ENCODE results near the gene TNNC1.

TNNC1 gene

DNA sequence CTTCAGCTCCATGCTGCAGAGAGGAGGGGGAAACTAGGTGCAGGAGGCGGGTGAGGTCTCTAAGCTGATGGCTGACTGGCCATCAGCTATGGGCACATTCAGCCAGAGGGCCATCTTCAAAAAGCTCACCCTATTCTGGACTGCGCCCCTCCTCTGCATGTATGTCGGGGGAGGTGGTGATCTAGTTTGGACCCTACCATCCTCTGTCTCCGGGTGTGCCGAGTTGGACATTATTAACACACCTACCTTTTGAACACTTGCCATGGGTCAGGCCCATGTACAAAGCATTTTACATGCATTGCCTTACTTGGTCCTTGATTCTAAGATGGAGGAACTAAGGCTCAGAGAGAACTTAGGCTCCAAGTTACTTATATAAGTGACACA is 3.0 kb upstream of the TNNC1 start:
- DNase-seq, result no peak

DNA sequence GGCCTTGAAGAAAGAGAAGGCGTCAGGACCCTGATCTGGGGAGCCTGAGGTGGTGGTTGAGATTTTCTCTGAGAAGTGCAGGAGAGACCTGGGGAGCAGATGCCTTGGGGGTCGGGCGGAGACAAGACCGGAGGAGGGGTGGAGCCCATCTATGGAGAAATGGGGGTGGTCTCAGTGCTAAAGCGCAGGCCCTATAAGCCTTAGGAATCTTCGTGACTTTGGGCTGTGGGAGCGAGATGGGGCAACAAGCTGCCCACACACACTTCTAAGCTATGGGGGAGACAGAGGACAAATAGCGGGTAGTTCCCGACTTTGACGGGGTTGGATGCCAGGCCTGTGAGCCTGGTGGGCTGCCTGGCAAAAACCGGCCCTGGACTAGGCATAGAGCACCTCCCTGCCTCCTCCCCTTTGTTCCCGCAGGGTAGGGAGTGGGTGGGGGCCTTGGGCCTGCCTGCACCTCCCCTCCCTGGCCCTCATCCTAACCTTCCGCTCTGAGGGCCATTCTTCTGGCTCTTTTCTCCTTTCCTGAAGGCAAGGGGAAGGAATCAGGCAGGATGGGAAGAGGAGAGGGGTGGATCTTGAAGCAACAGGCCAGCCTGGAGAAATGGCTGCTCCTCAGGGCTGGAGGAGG is 2.4 kb upstream of the TNNC1 start:
- DNase-seq, result no peak

DNA sequence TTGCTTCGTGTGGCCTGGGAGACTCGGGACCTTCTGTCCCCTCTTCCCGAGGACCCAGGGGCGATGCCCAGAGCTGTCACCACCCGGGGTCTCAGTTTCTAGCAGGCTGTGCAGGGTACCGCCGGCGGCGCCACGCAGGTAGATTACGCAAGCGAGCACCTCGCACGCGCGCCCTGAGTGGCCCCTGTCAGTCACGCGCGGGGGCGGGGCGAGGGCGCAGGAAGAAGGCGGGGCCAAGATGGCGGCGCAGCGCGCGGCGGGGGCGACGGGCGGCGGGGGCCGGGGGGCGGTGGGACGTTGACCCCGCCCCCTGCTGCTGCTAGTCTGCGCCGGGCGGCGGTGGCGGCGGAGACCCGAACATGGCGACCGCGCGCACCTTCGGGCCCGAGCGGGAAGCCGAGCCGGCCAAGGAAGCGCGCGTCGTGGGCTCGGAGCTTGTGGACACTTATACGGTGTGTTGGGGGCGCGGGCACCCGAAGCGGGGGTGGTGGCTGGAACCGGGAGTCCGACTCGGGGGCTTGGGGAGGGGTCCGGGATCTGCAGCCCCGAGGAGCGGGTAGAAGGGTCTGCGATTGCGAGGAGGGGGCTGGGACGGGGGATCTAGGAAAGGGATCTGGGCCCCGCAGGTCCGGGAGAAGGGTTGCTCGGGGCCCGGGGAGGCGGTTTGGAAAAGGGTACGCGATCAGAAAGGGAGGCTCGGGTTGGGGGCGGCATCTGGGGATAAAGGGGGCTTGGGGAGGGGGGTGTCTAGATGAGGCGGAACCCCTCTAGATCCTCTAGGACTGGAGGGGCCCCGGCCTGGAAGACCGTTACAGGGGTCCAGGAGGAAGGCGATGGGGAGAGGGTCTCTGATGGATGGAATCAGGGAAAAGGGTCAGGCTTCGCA is 1.7 kb upstream of the TNNC1 start, which contains the start of gene NISCH:
NISCH (plus strand) TSS at position 322 of the 886 bp plus-strand sequence; CDS start at position 360, 38 bp downstream.
- DNase-seq, result peak; percentile 99

DNA sequence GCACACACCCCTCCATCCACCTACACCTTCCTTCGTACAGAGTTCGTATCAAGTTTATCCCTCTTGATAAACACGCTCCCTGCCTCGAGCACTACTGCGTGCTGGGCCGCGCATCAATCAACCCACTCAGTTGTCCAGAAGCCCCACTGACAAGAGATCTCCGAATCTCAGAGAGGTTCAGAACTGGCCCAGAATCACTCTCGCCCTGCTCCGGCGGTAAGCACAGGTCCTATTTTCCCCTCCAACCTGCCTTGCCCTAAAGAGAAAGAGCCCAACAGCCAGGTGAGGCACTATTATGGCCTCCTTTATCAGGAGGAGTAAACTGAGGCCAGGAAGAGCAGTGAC is 1.1 kb upstream of the TNNC1 start:
- DNase-seq, result no peak

DNA sequence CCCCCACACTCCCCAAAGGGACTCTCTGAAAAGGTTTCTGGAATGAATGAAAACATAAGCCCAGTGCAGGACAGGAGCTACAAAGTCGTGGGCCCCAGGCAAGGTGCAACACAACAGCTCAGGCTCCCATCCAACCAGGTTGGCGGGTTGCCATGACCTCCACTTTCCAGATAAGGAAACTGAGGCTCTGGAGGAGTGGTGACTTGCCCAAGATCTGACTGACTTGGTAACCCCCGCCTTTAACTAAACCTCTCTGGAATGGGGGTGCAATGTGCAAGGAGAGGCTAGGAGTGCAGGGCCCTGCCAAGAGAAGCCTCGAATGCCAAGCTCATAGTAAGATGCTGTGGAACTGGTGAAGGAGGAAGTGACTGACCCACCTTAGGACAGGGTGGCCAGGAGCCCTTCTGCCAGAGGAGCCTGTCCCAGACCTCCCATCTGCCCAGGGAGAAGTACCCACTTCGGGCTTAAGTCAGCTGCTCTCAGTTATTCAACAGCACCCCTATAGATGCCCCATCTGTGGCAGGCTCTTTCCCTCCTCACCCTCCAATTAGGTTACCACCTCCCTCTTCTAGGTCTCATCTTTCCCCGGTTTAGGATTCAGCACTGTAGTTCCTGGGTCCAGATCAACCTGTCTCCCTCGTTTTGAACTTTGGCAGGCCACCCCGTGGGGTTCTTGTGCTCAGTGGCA is 553 bp upstream of the TNNC1 start:
- DNase-seq, result no peak

DNA sequence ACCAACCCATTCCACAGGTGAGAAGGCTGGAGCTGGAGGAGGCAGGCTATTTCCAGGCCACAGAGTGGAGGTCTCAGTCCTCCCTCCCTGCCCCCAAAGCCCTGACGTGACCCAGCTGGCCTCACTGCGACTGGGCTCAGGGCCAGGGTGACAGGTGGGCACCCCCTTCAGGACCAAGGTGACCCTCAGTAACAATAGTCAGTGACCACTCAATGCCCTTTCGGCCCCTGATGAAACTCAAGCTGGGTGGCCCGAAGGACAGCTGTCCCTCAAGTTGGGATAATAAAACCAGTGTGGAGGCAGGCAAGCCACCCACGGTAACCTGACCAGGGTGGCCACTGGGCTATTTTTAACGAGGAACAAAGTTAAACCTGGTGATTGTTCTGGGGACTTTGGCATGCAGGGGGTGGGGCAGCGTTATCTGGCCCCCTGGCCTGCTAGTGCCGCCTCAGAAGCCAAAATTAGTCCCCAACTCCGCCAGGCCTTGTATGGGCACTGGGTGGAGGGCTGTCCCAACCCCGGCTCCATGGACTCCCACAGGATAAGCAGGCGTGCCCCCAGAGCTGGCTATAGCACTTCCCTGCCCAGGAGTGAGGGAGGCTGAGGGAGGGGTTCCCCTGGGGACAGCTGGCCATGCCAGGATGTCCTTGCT is 1.1 kb downstream of the TNNC1 start:
- DNase-seq, result no peak

DNA sequence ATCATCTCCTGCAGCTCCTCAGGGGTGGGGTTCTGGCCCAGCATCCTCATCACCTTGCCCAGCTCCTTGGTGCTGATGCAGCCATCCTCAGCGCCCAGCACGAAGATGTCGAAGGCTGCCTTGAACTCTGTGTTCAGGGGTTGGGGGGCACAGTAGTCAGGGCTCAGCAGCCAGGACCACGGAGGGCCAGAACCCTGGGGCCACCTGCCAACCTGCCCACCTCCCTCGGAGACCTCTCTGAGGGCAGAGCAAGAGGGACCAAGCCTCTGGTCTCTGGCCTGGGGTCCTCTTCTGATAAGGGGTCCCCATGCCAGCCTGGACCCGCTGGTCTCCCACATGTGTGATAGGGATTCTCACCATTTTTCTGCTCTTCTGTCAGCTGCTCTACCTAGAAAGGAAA is 1.7 kb downstream of the TNNC1 start:
- DNase-seq, result no peak

DNA sequence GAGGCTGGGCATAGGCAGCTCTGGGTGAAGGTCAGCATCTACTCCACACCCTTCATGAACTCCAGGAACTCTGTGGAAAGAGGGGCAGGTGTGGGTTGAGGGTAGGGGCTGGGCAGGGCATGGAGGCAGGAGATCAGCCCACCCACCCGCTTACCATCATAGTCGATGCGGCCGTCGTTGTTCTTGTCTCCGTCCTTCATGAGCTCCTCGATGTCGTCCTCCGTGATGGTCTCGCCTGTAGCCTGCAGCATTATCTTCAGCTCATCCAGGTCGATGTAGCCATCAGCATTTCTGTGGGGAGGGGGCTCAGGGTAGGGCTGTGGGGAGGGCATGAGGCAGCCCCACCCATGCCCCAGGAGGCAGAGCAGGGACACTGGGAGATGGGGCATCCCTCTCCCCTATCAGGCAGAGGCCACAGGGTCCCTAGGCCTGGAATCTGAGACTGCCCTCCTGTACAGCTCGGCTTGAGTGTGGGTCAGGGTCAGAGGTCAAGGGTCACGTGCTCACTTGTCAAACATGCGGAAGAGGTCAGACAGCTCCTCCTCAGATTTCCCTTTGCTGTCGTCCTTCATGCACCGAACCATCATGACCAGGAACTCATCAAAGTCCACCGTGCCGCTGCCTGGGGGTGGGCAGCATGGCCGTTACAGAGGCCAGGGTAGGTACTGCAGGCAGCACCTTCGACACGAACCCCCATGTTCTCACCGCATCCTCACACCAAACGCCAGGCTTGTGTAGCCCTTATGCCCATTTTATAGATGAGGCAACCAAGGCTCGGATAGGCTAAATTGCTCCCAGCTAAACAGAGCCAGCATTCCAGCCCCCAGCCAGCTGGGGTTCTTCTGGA is 2.4 kb downstream of the TNNC1 start:
- no peak for DNase-seq

DNA sequence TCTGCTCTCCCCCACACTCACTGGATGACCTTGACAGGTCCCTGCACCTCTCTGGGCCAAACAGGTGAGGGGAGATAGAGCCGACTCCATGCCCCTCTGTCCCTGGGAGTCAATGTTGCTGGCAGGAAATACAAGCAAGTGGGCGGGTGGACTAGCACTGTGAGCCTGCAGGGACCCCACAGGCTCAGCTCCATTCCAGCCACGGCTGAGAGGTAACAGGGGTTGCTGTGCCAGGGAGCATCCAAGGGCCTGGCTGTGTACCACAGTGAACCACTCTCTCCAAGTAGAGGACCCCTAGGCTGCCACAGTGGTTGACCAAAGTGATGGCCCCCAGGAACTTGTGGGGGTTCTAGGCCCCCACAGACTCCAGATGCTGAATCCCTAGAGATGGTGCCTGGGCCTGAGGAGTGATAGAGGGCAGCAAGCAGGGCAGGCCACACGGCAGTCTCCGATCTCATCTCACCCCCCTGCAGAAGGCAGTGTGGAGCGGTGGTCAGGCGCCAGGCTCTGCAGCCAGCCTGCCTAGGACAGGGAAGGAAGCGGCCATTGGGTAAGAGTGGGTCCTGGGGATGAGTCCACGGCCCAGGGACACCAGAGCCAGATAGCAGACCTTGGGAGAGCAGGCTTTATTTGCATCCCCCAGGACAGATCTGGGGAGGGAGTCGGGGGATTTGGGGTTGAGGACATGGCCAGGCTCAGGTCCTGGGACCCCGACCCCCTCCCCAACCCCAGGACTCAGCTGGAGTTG is 3.2 kb downstream of the TNNC1 start:
- no peak for DNase-seq

DNA sequence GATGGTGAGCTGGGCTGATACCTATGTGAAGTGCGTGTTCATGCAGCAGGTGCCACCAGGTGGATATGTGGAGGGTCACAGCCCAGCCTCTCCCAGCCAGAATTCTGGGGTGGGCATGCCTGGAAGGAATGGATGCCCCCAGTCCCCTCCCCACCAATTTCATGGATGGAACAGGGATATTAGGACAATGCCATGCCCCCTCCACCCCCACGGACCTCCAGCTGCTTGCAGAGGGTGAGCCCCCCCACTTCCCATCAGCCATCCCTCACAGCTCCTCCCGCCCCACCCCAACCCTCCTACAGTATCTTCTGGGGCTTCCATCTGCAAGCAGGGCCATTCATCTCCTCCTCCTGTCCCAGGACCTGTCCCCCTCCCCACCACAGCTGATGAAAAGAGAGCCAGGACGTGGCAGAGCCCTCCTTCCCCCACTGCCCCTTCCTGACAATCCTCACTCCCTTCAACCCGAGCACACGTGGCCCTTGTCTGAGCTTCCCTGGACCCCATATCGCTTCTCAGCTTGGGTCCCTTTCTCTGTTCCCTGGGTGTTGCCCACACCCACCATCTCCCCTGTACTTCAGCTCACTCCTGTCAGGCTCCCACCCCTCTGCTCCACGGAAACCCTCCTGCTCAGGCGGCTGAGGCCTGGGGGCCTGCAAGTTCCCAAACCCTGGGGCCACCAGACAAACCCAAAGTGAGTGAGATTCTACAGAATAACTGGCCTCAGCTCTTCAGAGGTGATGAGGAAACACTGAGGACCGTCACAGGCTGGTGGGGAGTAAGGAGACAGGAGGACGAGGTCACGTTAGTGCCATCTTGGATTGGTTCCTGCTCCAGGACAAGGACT is 6.1 kb downstream of the TNNC1 start:
- DNase-seq, result no peak

DNA sequence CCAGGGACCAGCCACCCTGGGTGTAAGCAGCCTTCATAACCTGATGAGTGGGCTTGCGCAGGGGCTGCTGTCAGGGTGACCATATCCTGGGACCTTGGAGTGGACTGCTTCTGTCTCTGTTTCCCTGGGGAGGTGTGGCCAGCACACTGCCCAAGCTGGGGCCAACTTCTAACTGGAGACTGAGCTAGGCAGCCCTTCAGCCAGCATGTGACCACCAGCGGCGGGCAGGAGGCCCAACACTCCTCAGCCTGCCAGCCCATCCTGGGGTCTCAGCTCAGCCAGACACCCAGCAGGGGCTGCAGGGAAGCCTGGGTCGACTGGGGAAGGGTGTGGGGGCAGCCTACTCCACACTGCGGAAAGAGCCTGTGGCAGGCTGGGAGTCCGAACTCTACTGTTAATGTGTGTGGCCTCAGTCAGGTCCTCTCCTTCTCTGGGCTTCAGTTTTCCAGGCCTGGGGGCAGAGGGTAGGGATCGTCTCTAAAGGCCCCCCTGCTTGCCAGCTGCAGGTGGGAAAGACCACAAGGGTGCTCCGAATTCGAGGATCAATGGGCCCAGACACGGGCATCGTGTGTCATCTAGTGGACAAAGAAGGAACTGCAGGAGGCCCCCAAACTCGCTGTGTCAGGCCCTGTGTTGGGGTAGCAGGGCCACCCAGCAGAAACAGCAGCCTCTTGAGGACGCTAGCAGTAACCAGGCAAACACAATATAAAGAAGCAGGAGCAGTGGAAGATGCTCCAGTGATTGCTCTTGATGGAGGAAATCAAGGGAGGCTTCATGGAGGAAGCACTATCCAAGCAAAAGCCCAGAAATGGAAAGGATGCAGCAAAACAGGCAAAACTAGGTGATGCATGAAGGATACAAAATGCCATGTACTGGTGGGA is 7.0 kb downstream of the TNNC1 start:
- peak; percentile 68 for DNase-seq

DNA sequence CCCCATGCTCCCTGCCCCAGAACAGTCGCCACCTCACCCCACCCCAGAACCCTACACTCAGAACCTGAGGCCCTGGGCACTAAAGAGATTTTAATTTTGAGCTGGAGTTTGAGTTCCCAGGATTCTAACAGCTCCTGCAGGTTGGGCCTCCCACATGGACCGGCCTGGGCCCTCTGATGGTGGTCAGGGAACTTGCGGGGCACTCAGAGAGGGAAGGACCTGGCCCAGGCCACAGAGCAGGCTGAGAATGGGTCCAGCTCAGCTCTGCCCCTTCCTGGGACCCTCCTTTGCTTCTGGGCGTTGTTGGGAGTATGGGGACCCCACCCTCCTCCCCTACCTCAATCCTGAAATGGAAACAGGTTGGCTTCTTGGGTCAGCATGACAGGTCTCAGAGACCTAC is 7.8 kb downstream of the TNNC1 start:
- DNase-seq, result no peak

DNA sequence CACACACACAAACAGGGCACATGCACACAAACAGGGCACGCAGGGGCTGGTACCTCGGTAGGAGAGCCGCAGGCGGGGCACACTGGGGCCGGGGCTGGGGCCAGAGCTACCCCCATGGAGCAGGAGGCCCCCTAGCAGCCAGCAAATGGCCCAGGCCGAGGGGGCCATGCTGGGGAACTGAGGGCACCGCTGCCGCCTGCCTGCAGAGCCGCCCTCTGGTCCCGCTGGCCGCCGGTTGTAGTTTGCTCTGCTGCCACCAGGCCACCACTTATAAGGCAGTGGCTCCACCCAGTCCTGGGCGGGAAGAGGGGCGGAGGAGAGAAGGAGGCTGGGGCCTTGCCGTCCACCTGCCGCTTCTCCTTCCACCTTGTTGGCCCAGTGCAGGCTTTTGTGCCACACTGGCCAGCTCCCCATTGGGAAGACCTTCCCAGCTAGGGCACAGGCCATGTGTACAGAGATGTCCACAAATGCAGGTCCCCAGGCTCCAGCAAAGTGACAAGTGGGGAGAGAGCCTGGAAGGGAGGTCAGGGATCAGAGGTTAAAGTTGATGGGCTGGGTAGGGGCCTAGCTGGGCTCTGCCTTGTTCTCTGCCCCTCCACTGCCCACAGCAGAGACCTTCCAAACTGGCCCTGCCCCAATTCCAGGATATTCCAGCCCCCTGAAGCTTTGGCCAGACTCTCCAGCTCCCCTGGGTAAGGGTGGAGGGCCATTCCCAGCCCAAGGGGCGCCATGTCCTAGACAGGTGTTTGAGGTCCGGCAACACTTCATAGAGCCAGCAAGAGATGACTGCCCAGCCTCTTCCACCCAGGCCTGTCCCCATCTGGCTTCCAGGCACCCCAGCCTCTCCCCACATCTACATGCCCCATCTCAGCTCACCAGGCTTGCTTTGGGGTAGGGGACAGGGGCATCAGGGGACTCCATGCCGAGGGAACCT is 8.7 kb downstream of the TNNC1 start, which contains the start of gene SEMA3G:
SEMA3G (minus strand) TSS at position 244 of the 934 bp plus-strand sequence; CDS start at position 168, 76 bp downstream.
- peak; percentile 76 for DNase-seq

DNA sequence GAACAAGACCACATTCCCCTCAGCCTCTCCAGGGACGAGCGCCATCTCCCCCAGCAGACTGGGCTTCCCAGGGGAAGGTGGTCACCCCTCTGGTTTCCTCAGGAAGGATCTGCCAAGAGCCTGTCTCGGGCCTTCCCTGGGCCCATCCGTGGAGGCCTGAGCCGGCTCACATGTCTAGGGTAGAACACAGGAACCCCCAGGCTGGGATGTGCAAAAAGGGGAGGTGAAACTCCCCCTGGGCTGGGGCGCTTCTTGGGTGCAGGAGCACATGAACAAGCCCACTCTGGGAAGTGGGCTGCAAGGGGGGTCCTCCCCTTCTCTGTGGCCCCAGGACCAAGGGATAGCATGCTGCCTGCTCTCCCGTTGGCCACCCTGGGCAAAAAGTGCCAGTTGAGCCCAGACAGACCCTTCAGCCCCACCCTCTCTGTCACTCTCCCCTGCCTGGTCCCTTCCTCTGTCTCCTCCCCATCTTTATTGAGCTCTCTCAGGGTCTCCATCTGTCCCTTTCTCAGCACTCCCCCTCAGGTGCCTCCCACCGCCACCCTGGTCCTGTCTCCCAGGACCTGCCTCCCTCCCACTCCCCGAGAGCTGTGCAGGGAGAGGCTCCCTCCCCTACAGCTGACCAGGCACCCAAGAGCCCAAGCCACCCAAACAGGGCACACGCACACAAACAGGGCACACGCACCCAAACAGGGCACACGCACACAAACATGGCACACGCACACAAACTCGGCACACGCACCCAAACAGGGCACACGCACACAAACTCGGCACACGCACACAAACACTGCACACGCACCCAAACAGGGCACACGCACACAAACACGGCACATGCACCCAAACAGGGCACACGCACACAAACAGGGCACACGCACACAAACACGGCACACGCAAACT is 9.8 kb downstream of the TNNC1 start:
- no peak for DNase-seq

DNA sequence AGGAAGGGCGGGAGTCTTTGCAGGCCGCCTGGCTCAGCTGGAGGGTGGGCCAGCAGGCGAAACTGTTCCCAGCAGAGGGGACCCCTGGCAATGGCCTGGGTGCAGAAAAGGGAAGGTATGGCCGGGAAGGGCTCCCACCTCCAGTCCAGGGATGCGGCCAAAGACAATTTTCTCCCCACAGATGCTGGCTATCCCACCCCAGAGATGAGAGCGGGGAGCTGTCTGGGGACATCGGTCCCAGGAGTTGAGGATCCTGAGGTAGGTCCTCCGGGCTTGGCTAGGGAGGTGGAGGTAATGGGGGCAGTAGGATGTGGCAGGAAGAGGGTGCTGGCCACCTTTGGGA is 10.6 kb downstream of the TNNC1 start:
- DNase-seq, result no peak

DNA sequence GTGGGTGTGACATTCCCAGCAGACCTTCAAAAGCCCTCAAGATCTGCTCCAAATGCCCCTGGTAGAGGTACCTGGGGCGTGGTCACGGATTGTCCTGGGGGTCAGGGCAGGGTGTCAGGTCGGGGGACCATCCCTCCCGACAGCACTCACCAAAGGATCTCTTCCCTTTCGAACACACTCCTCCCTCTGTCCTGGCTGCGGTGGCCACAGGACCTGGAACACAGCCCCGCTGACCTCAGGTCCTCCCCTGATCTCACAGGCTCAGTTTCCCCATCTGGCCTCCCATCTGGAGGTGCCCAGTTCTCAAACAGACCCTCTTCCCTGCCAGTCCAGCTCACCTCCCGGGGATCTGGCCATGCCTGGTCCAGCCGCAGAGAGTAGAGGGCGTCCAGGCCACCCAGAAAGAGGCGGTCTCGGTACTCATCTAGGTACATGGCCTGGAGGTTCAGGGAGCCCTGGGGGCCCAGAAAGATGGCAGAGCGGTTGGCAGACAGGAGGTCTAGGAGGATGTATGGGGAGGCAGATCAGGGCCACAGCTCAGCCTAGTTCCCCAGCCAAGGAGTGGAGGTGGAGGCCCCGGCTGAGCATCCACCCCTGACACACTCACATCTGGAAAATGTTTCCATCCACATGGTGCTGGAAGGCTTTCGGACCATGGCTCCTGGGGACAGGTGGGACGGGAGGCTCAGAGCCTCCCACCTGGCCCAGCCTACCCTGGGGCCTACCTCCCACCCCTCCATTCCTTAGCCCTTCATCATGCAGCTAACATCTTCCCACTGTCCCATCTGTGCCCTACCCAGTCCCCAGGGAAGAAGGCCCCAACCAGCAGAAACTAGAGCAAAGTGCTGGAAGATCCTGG is 11.2 kb downstream of the TNNC1 start:
- DNase-seq, result no peak
